Measurements from ENCODE around the gene STOML3. TPM values are rescaled to one million over a fixed set of nuclear protein-coding genes. Genes with fewer than 3 reads are reported as not detected.

The STOML3 gene
- total and polyA plus RNA-seq, 2 of the 4 experiments (the other 2 are of a cell fraction): not detected

GRCh38 chr13:38951525-38952313 is 38.9 kb downstream of the STOML3 start (continued):
- TF ChIP-seq BHLHE40 (IDR thresholded peaks at IDR 0.05; ENCODE audit: low read depth, low read length): no peak

DNA sequence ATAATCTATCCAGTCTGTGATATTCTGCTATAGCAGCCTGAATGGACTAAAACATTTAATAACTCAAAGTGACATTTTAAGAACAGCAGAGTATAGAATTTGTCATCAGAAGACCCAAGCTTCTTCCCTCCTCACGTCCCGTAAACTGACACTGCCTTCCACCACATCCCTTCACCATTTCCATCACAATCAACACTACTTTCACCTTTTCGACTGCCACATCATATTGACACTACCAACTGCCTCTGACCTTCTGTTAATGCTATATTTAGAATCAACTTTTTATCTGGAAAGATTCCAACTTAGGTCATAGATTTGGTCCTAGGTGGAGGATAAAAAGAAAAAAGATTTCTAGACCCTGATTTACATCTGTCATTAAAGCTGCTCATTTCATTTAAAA is 39.6 kb downstream of the STOML3 start:
- H3K9ac ChIP-seq (ENCODE audit: low read depth, low read length): no peak overlapping the region
- H3K79me1 ChIP-seq (ENCODE audit: low read depth in 1 of 2, low read length in 2 of 2): no peaks in the 10 kb centered on the region
- H4K20me1 ChIP-seq (ENCODE audit: insufficient read depth, low read length): no peaks in the 10 kb centered on the region
- in situ Hi-C loops (cut with MboI; ENCODE audit: low sequenced_read_pairs): no loop called here
- H3K4ac ChIP-seq (ENCODE audit: low read depth, low read length): no peak overlapping the region
- H3K4me2 ChIP-seq (ENCODE audit: low read depth, low read length): no peak overlapping the region
- H3K4me3 ChIP-seq (ENCODE audit: insufficient read depth, low read depth, low read length): no peak overlapping the region
- H3K18ac ChIP-seq (ENCODE audit: low read depth, low read length): no peak overlapping the region
- H4K8ac ChIP-seq (ENCODE audit: low read depth in 2 of 2, low read length in 2 of 2): no peak overlapping the region
- no peak overlapping the region for H2BK20ac ChIP-seq (ENCODE audit: low read depth, low read length)
- no peak overlapping the region for H4K5ac ChIP-seq (ENCODE audit: low read depth, low read length)
- H2BK120ac ChIP-seq (ENCODE audit: low read depth, low read length): no peak overlapping the region
- no peaks in the 10 kb centered on the region for H3K27me3 ChIP-seq (ENCODE audit: control insufficient read depth, insufficient read depth, low read length)
- H2AFZ ChIP-seq (replicated peaks; ENCODE audit: low read length, poor library complexity): no peak overlapping the region
- H3K36me3 ChIP-seq (ENCODE audit: control insufficient read depth, insufficient read depth, low read length): no peaks in the 10 kb centered on the region
- no peaks in the 10 kb centered on the region for H3K9me1 ChIP-seq (ENCODE audit: insufficient read depth, low read length)
- H2AK9ac ChIP-seq (replicated peaks; ENCODE audit: low read depth, low read length, poor library complexity): no peak overlapping the region
- dilution Hi-C loops (cut with HindIII; ENCODE audit: low sequenced_read_pairs, unreplicated experiment): no loop called here
- no TSS peak for BruUV-seq (replicated peaks)
- no peak overlapping the region for H3K56ac ChIP-seq (ENCODE audit: extremely low read depth, insufficient read depth, low read length)
- no peak overlapping the region for H3K27ac ChIP-seq (ENCODE audit: insufficient read depth, low read length)
- H2BK5ac ChIP-seq (ENCODE audit: low read depth, low read length, poor library complexity, severe bottlenecking): no peak overlapping the region
- DNase-seq: no peak
- ChIA-PET POLR2A (ENCODE audit: unreplicated experiment) (no interaction called here), CTCF (interaction anchor here (0.6 kb wide), 1 partner anchor 665 kb away, joined by 3 read pairs; no protein-coding TSS in a partner anchor)
- ATAC-seq (ENCODE audit: low read depth): no peak
- H3K23ac ChIP-seq (ENCODE audit: low read depth, low read length): no peak overlapping the region
- no peaks in the 10 kb centered on the region for H3K4me1 ChIP-seq (ENCODE audit: control insufficient read depth, insufficient read depth, low read length)
- WGBS, 2 experiments (ENCODE audit: extremely low coverage in 2 of 2, insufficient read length in 1 of 2): 0 to 100% methylated on average over 1 of the region's 3 CpGs
- H2AK5ac ChIP-seq (ENCODE audit: low read depth, low read length): no peak overlapping the region
- no peak overlapping the region for H2BK15ac ChIP-seq (ENCODE audit: low read depth, low read length)
- H3K14ac ChIP-seq (replicated peaks; ENCODE audit: low read depth, low read length): no peak overlapping the region
- H4K91ac ChIP-seq (ENCODE audit: insufficient read depth, low read depth, low read length): no peak overlapping the region
- no peaks in the 10 kb centered on the region for H3K9me3 ChIP-seq (ENCODE audit: control insufficient read depth, insufficient read depth, low read length)
- intact Hi-C loops (cut with micrococcal nuclease): no loop called here
- TF ChIP-seq BHLHE40 (IDR thresholded peaks at IDR 0.05; ENCODE audit: low read depth, low read length): no peak
- TF ChIP-seq USF2 (IDR thresholded peaks at IDR 0.05; ENCODE audit: low read depth, low read length): no peak
- no peak for TF ChIP-seq POLR2A (IDR thresholded peaks at IDR 0.05; ENCODE audit: low read depth, low read length)
- TF ChIP-seq, protein P1, sequence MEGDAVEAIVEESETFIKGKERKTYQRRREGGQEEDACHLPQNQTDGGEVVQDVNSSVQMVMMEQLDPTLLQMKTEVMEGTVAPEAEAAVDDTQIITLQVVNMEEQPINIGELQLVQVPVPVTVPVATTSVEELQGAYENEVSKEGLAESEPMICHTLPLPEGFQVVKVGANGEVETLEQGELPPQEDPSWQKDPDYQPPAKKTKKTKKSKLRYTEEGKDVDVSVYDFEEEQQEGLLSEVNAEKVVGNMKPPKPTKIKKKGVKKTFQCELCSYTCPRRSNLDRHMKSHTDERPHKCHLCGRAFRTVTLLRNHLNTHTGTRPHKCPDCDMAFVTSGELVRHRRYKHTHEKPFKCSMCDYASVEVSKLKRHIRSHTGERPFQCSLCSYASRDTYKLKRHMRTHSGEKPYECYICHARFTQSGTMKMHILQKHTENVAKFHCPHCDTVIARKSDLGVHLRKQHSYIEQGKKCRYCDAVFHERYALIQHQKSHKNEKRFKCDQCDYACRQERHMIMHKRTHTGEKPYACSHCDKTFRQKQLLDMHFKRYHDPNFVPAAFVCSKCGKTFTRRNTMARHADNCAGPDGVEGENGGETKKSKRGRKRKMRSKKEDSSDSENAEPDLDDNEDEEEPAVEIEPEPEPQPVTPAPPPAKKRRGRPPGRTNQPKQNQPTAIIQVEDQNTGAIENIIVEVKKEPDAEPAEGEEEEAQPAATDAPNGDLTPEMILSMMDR (conservative IDR thresholded peaks at IDR 0.05; ENCODE audit: low read depth, low read length): no peak
- TF ChIP-seq, protein P2, sequence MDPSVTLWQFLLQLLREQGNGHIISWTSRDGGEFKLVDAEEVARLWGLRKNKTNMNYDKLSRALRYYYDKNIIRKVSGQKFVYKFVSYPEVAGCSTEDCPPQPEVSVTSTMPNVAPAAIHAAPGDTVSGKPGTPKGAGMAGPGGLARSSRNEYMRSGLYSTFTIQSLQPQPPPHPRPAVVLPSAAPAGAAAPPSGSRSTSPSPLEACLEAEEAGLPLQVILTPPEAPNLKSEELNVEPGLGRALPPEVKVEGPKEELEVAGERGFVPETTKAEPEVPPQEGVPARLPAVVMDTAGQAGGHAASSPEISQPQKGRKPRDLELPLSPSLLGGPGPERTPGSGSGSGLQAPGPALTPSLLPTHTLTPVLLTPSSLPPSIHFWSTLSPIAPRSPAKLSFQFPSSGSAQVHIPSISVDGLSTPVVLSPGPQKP (IDR thresholded peaks at IDR 0.05; ENCODE audit: borderline replicate concordance, low read depth, low read length): no peak
- TF ChIP-seq RCOR1 (IDR thresholded peaks at IDR 0.05; ENCODE audit: insufficient replicate concordance, low read length): no peak
- TF ChIP-seq RFX5 (IDR thresholded peaks at IDR 0.05; ENCODE audit: low read depth, low read length): no peak
- no peak for TF ChIP-seq FOS (IDR thresholded peaks at IDR 0.05; ENCODE audit: low read depth, low read length)
- no peak for TF ChIP-seq CHD1 (IDR thresholded peaks at IDR 0.05; ENCODE audit: low read depth, low read length)
- TF ChIP-seq MXI1 (IDR thresholded peaks at IDR 0.05; ENCODE audit: borderline replicate concordance, low read depth, low read length): no peak
- no peak for TF ChIP-seq MAFK (IDR thresholded peaks at IDR 0.05; ENCODE audit: low read depth, low read length)
- TF ChIP-seq MAZ (IDR thresholded peaks at IDR 0.05; ENCODE audit: borderline replicate concordance, low read depth, low read length): no peak
- no peak for TF ChIP-seq CEBPB (IDR thresholded peaks at IDR 0.05; ENCODE audit: low read depth, low read length)

Measured in IMR-90 (cell line).